HuH-7.5 (cell line): ENCODE data around the gene CCNE1.
"Not testable (repeated sequence)": the region's sequence is repeated elsewhere in the genome, so short reads cannot be mapped to it uniquely, and the experiment has no call there.

Experiments
- DNase-seq: peaks from one replicate; pipeline ENCODE4 v3.0.0; 2011; ENCODE audit warnings: low spot score

Gene CCNE1

GRCh38 chr19:29815231-29815630 is 3.4 kb downstream of the CCNE1 start:
- DNase-seq: no peak

GRCh38 chr19:29817316-29817715 is 5.5 kb downstream of the CCNE1 start:
- no peak for DNase-seq

- DNase-seq: no peak
These were observed 7.5 kb downstream of the CCNE1 start for GRCh38 chr19:29819300-29819699.

GRCh38 chr19:29819986-29820385 is 8.2 kb downstream of the CCNE1 start:
- DNase-seq: no peak

- no peak for DNase-seq
These were observed 12.0 kb downstream of the CCNE1 start for GRCh38 chr19:29823581-29824330.

- DNase-seq: not testable (repeated sequence)
These were observed 13.5 kb downstream of the CCNE1 start for GRCh38 chr19:29825263-29825662.

GRCh38 chr19:29831041-29831548 is 19.3 kb downstream of the CCNE1 start:
- DNase-seq: no peak

- DNase-seq: no peak
These were observed 19.9 kb downstream of the CCNE1 start for GRCh38 chr19:29831686-29832085.

- DNase-seq: no peak
These were observed 21.0 kb downstream of the CCNE1 start for GRCh38 chr19:29832801-29833200.

- DNase-seq: no peak
These were observed 21.9 kb downstream of the CCNE1 start for GRCh38 chr19:29833614-29834261.

- no peak for DNase-seq
These were observed 23.4 kb downstream of the CCNE1 start for GRCh38 chr19:29834991-29835846.

- DNase-seq: no peak
These were observed 24.6 kb downstream of the CCNE1 start for GRCh38 chr19:29836409-29836825.

GRCh38 chr19:29837448-29837981 is 25.7 kb downstream of the CCNE1 start:
- DNase-seq: no peak

GRCh38 chr19:29837996-29838395 is 26.2 kb downstream of the CCNE1 start:
- DNase-seq: no peak

GRCh38 chr19:29840066-29840950 is 28.5 kb downstream of the CCNE1 start:
- no peak for DNase-seq

GRCh38 chr19:29841209-29841558 is 29.4 kb downstream of the CCNE1 start:
- no peak for DNase-seq

- peak; percentile 35 for DNase-seq
These were observed 30.0 kb downstream of the CCNE1 start for GRCh38 chr19:29841559-29842367.

GRCh38 chr19:29842471-29843179 is 30.8 kb downstream of the CCNE1 start:
- DNase-seq: no peak

- DNase-seq: no peak
These were observed 31.6 kb downstream of the CCNE1 start for GRCh38 chr19:29843180-29844051.
